H1 (cell line): Measurements from ENCODE around the gene CCNI2. TPM values are rescaled to one million over a fixed set of nuclear protein-coding genes. Genes with fewer than 3 reads are reported as not detected.

ENCODE experiments used
- CTCF ChIA-PET: fragments of 300-600 bp; sonication (Branson Sonifier 250); formaldehyde crosslinking; loops from one replicate; lab custom pipeline; 2021; ENCODE audit not compliant: partially characterized antibody; lab: Charles Lee
- POLR2A ChIA-PET: fragments of 300-600 bp; sonication (Branson Sonifier 250); formaldehyde crosslinking; loops from one replicate; lab custom pipeline; 2021; ENCODE audit warnings: inconsistent platforms; ENCODE audit not compliant: partially characterized antibody; lab: Charles Lee
- DNase-seq, 2 experiments: peaks; one replicate each; pipeline versions ENCODE4 v3.0.0 to v3.0.0-alpha.2; 2010 to 2022; ENCODE audit warnings: low spot score in 2 of 2, low read depth in 1 of 2, mixed read lengths in 1 of 2
- FAIRE-seq: peaks from 2 replicates; lab custom pipeline; 2011; peaks lifted over from hg19 to GRCh38; lab: Jason Lieb, UNC
- H2AFZ ChIP-seq: 2 replicates; pipeline ENCODE4 v1.8.1; 2012; ENCODE audit warnings: low read length, inconsistent platforms
- H2AK5ac ChIP-seq: 2 replicates; pipeline ENCODE4 v1.6.1; 2013; ENCODE audit warnings: low read depth, low read length
- H2BK120ac ChIP-seq: replicated peaks from 2 replicates; pipeline ENCODE3; 2013; ENCODE audit warnings: low read depth, low read length, inconsistent platforms
- H2BK12ac ChIP-seq: 2 replicates; pipeline ENCODE4 v1.6.1; 2013; ENCODE audit warnings: low read depth, low read length
- H2BK15ac ChIP-seq: 2 replicates; pipeline ENCODE4 v1.6.1; 2013; ENCODE audit warnings: low read length
- H2BK20ac ChIP-seq: 2 replicates; pipeline ENCODE4 v1.6.1; 2013; ENCODE audit warnings: low read length
- H2BK5ac ChIP-seq: 2 replicates; pipeline ENCODE4 v1.6.1; 2013; ENCODE audit warnings: low read depth, low read length
- H3K14ac ChIP-seq: 2 replicates; pipeline ENCODE4 v1.6.1; 2013; ENCODE audit warnings: inconsistent platforms; ENCODE audit not compliant: insufficient read length
- H3K18ac ChIP-seq: 2 replicates; pipeline ENCODE4 v1.6.1; 2013; ENCODE audit warnings: low read length; ENCODE audit errors: extremely low read depth
- H3K23ac ChIP-seq: 2 replicates; pipeline ENCODE4 v1.6.1; 2013; ENCODE audit warnings: inconsistent platforms; ENCODE audit not compliant: insufficient read length
- H3K23me2 ChIP-seq: 2 replicates; pipeline ENCODE4 v1.6.1; 2013; ENCODE audit warnings: low read depth, low read length
- H3K27ac ChIP-seq: 2 replicates; pipeline ENCODE4 v1.6.1; 2011; ENCODE audit warnings: low read depth, low read length, inconsistent platforms
- H3K27me3 ChIP-seq, 4 experiments: replicated peaks in 1 of 4; 1 replicate in 1 of 4; 2 replicates in 3 of 4; pipeline versions ENCODE4 v1.6.1 to v1.8.1; 2011 to 2013; ENCODE audit warnings: low read length in 3 of 4, mild to moderate bottlenecking in 3 of 4, inconsistent platforms in 2 of 4, mixed read lengths in 2 of 4, moderate library complexity in 1 of 4; ENCODE audit not compliant: control insufficient read depth in 3 of 4, insufficient read depth in 3 of 4; ENCODE audit errors: extremely low read depth in 1 of 4
- H3K36me3 ChIP-seq, 4 experiments: 2 replicates each; pipeline versions ENCODE4 v1.6.1 to v1.8.1; 2011 to 2013; ENCODE audit warnings: mild to moderate bottlenecking in 4 of 4, low read length in 3 of 4, moderate library complexity in 2 of 4, control low read depth in 1 of 4, inconsistent platforms in 1 of 4; ENCODE audit not compliant: insufficient read depth in 4 of 4, control insufficient read depth in 2 of 4
- H3K4ac ChIP-seq: replicated peaks from 2 replicates; pipeline ENCODE3; 2013; ENCODE audit warnings: low read length, low read depth, mixed read lengths, inconsistent platforms; ENCODE audit not compliant: insufficient read length
- H3K4me1 ChIP-seq, 4 experiments: replicated peaks in 1 of 4; 1 replicate in 1 of 4; 2 replicates in 3 of 4; pipeline versions ENCODE4 v1.6.1 to v1.8.1; 2011 to 2013; ENCODE audit warnings: low read length in 3 of 4, inconsistent platforms in 2 of 4, mixed read lengths in 1 of 4; ENCODE audit not compliant: insufficient read depth in 4 of 4, control insufficient read depth in 3 of 4
- H3K4me2 ChIP-seq, 2 experiments: 2 replicates each; pipeline versions ENCODE4 v1.6.1 to v1.8.1; 2011 to 2013; ENCODE audit warnings: low read depth in 2 of 2, low read length in 2 of 2, control low read depth in 1 of 2, inconsistent platforms in 1 of 2, mild to moderate bottlenecking in 1 of 2; ENCODE audit not compliant: insufficient read depth in 1 of 2
- H3K4me3 ChIP-seq, 4 experiments: fragments of 200-600, 300-600 bp in 1 of 4; sonication (generic), shearing (Covaris generic), sonication (Bioruptor Twin) in 1 of 4; 2 replicates each; pipeline versions ENCODE4 v1.5.1 to v1.8.1; 2011 to 2016; ENCODE audit warnings: low read length in 4 of 4, low read depth in 3 of 4, control low read depth in 2 of 4, inconsistent platforms in 2 of 4, mild to moderate bottlenecking in 2 of 4, mixed read lengths in 1 of 4, moderate library complexity in 1 of 4; ENCODE audit not compliant: insufficient read depth in 2 of 4; ENCODE audit errors: extremely low read depth in 1 of 4
- H3K56ac ChIP-seq: replicated peaks from 2 replicates; pipeline ENCODE3; 2013; ENCODE audit warnings: low read depth, mild to moderate bottlenecking, mixed read lengths, low read length, inconsistent platforms; ENCODE audit not compliant: insufficient read length
- H3K79me1 ChIP-seq: 2 replicates; pipeline ENCODE4 v1.6.1; 2013; ENCODE audit warnings: low read depth, low read length, control low read depth
- H3K79me2 ChIP-seq, 2 experiments: 2 replicates each; pipeline versions ENCODE4 v1.6.1 to v1.8.1; 2012 to 2013; ENCODE audit warnings: low read length in 2 of 2, mild to moderate bottlenecking in 2 of 2, inconsistent platforms in 1 of 2; ENCODE audit not compliant: insufficient read depth in 2 of 2, control insufficient read depth in 1 of 2
- H3K9ac ChIP-seq, 4 experiments: replicated peaks in 1 of 4; 1 replicate in 1 of 4; 2 replicates in 3 of 4; pipeline versions ENCODE4 v1.6.1 to v1.8.1; 2011 to 2013; ENCODE audit warnings: low read depth in 3 of 4, low read length in 3 of 4, control low read depth in 2 of 4, mild to moderate bottlenecking in 2 of 4, moderate library complexity in 2 of 4, inconsistent platforms in 1 of 4; ENCODE audit errors: extremely low read depth in 1 of 4
- H3K9me3 ChIP-seq, 2 experiments: 2 replicates each; pipeline versions ENCODE4 v1.6.1 to v1.8.1; 2012 to 2013; ENCODE audit warnings: mild to moderate bottlenecking in 2 of 2, moderate library complexity in 2 of 2, control low read depth in 1 of 2, inconsistent platforms in 1 of 2, low read depth in 1 of 2, low read length in 1 of 2, mixed read lengths in 1 of 2; ENCODE audit not compliant: insufficient read depth in 2 of 2
- H4K20me1 ChIP-seq, 2 experiments: replicated peaks in 1 of 2; 2 replicates each; pipeline versions ENCODE3 to v1.8.1; 2011 to 2013; ENCODE audit warnings: inconsistent platforms in 2 of 2, low read length in 2 of 2, mild to moderate bottlenecking in 1 of 2; ENCODE audit not compliant: insufficient read depth in 2 of 2, control insufficient read depth in 1 of 2
- H4K5ac ChIP-seq: 2 replicates; pipeline ENCODE4 v1.6.1; 2013; ENCODE audit warnings: low read length, low read depth, mixed read lengths, inconsistent platforms; ENCODE audit not compliant: insufficient read length
- H4K8ac ChIP-seq: 2 replicates; pipeline ENCODE4 v1.8.0; 2013; ENCODE audit warnings: mild to moderate bottlenecking, moderate library complexity, low read length, inconsistent platforms; ENCODE audit not compliant: insufficient read depth; ENCODE audit errors: extremely low read depth
- H4K91ac ChIP-seq: replicated peaks from 2 replicates; pipeline ENCODE3; 2013; ENCODE audit warnings: low read length, mixed read lengths, inconsistent platforms; ENCODE audit not compliant: insufficient read length
- CTCF ChIP-seq, 3 experiments: IDR thresholded peaks; 1 replicate in 2 of 3; 2 replicates in 1 of 3; pipeline versions ENCODE4 v1.5.1 to v1.6.1; 2011; ENCODE audit warnings: low read length in 3 of 3, mild to moderate bottlenecking in 3 of 3, inconsistent platforms in 2 of 3, low read depth in 1 of 3, moderate library complexity in 1 of 3; ENCODE audit not compliant: insufficient read depth in 1 of 3; ENCODE audit errors: control extremely low read depth in 1 of 3
- JUN ChIP-seq: IDR thresholded peaks from 2 replicates; pipeline ENCODE4 v1.6.1; 2011; ENCODE audit warnings: low read depth, mild to moderate bottlenecking, improper control_type of control experiment, low read length
- KDM1A ChIP-seq: fragments of 200-600, 300-600 bp; sonication (generic); IDR thresholded peaks from 2 replicates; pipeline ENCODE4 v1.7.1; 2016; ENCODE audit warnings: mild to moderate bottlenecking, low read length, borderline replicate concordance
- SP1 ChIP-seq: IDR thresholded peaks from 2 replicates; pipeline ENCODE4 v1.6.1; 2011; ENCODE audit warnings: low read depth, low read length
- TAF7 ChIP-seq: optimal IDR thresholded peaks from 2 replicates; pipeline ENCODE3; 2011; ENCODE audit warnings: low read depth, mild to moderate bottlenecking, inconsistent platforms, low read length, moderate library complexity, borderline replicate concordance
- TEAD4 ChIP-seq: IDR thresholded peaks from 2 replicates; pipeline ENCODE4 v1.6.1; 2012; ENCODE audit warnings: low read depth, low read length, inconsistent platforms, mixed read lengths
- WGBS, 2 experiments: shearing (Covaris generic) in 1 of 2; methylation state at CpG; one replicate each; pipeline versions ENCODE4 v1.1.6 to v1.1.7; 2013 to 2015; ENCODE audit warnings: low lambda C conversion rate in 2 of 2, mixed read lengths in 2 of 2, inconsistent platforms in 1 of 2, low coverage in 1 of 2, missing lambda C conversion rate in 1 of 2; ENCODE audit not compliant: insufficient replicate concordance in 2 of 2, insufficient coverage in 1 of 2, insufficient read length in 1 of 2; ENCODE audit errors: extremely low coverage in 1 of 2, missing lambda C conversion rate in 1 of 2; 5-methylcytosine and 5-hydroxymethylcytosine counted together
- polyA plus RNA-seq, 7 experiments: library from polyadenylated mRNA; depleted of rRNA in 3 of 7; stranded (reverse) in 5 of 7; unstranded in 2 of 7; fragments of >200 nt in 5 of 7; fragments of 200-250 nt in 2 of 7; gene quantifications; 1 replicate in 5 of 7; 2 replicates in 1 of 7; 4 replicates in 1 of 7; pipeline versions ENCODE4 v1.2.1 to v1.2.3, GENCODE V29; 2011 to 2013; ENCODE audit warnings: missing spikeins in 2 of 7, mixed read lengths in 2 of 7
- total RNA-seq: library from RNA; stranded (reverse); fragmentation: NEBNext Ultra II Directional; extraction: Animal tissue kit (Norgen Biotek cat#: 25700); gene quantifications from 2 replicates; pipeline ENCODE4 v1.2.1, GENCODE V29; 2021
- TF ChIP-seq, protein P1 (sequence below): IDR thresholded peaks from 2 replicates; pipeline ENCODE4 v1.6.1; 2011; ENCODE audit warnings: low read length, improper control_type of control experiment

Gene CCNI2
- total and polyA plus RNA-seq, 2 of the 8 experiments (the other 6 are each of a cell fraction or from before 2014, with no cell fraction given): 1.3 to 1.4 TPM

- Histone ChIP-seq H3K4ac (no peak overlapping the region), H2AK5ac (no peak overlapping the region), H4K91ac (no peak overlapping the region), H3K14ac (no peak overlapping the region), H3K4me3 (no peak overlapping the region), H2BK15ac (no peak overlapping the region), H3K79me2 (no peaks in the 10 kb centered on the region), H2BK20ac (no peak overlapping the region), H2BK5ac (no peak overlapping the region), H3K56ac (no peak overlapping the region), H2AFZ (no peak overlapping the region), H3K79me1 (peaks cover 6% of the 10 kb centered on the region), H3K18ac (no peak overlapping the region), H2BK120ac (no peak overlapping the region), H3K4me2 (no peak overlapping the region), H3K23ac (no peak overlapping the region), H2BK12ac (no peak overlapping the region), H3K23me2 (no peaks in the 10 kb centered on the region), H3K9ac (no peak overlapping the region), H3K9me3 (no peaks in the 10 kb centered on the region), H3K27ac (no peak overlapping the region), H4K8ac (no peak overlapping the region), H3K27me3 (no peaks in the 10 kb centered on the region; a peak in 1 of 7 replicates), H3K36me3 (no peaks in the 10 kb centered on the region), H3K4me1 (peaks cover 0 to 15% (median 4%) of the 10 kb centered on the region in 4 experiments; a peak in 5 of 7 replicates), H4K5ac (no peak overlapping the region), H4K20me1 (peaks cover 1 to 10% of the 10 kb centered on the region in 2 experiments)
- 73% methylated on average over 2 of the region's 2 CpGs; no CpG with 5 or more reads in 1 of the 2 experiments for WGBS, 2 experiments
- DNase-seq (no peak), FAIRE-seq (no peak)
- no peak for TF ChIP-seq TAF7
- TF ChIP-seq SP1: no peak
- TF ChIP-seq, protein P1, sequence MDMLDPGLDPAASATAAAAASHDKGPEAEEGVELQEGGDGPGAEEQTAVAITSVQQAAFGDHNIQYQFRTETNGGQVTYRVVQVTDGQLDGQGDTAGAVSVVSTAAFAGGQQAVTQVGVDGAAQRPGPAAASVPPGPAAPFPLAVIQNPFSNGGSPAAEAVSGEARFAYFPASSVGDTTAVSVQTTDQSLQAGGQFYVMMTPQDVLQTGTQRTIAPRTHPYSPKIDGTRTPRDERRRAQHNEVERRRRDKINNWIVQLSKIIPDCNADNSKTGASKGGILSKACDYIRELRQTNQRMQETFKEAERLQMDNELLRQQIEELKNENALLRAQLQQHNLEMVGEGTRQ: no peak
- TF ChIP-seq JUN: no peak
- no peak for TF ChIP-seq TEAD4
- TF ChIP-seq KDM1A: no peak
- no peak for TF ChIP-seq CTCF (IDR thresholded peaks at IDR 0.05; ENCODE audit: control extremely low read depth in 1 of 3, insufficient read depth in 1 of 3, low read depth in 1 of 3, low read length in 3 of 3)
- ChIA-PET CTCF (interaction anchor here (0.8 to 8.0 kb wide), 6 partner anchors 12 to 53 kb away, joined by 4 to 60 read pairs (median 6); partner anchors contain the start of gene CCNI2), POLR2A (interaction anchor here (0.9 to 1.3 kb wide), 2 partner anchors 9 to 51 kb away, joined by 3 read pairs; no protein-coding TSS in a partner anchor)
These were observed 19.9 kb downstream of the CCNI2 start for GRCh38 chr5:132767150-132767549.
